Stimulated activated CD8-positive, alpha-beta memory T cell treated with anti-CD3 and anti-CD28 coated beads, Interleukin-2, amount 100 ng/mL, for 1 hour (primary cell): ENCODE measurements around the gene C1GALT1C1L.
A peak's percentile ranks its signal among the peaks of the same experiment; 100 is the strongest.
"Not testable (repeated sequence)": the region's sequence is repeated elsewhere in the genome, so short reads cannot be mapped to it uniquely, and the experiment has no call there.

ENCODE experiments used
- DNase-seq, 2 donors: peaks; one replicate each; pipeline ENCODE4 v3.0.0-alpha.2; 2020; ENCODE audit warnings: low read depth in 2 of 2

The C1GALT1C1L gene

GRCh38 chr2:43653506-43653905 lies 22.7 kb downstream of the C1GALT1C1L start:
- no peak for DNase-seq

- DNase-seq: no peak
Measured at GRCh38 chr2:43648994-43649701, 27.1 kb downstream of the C1GALT1C1L start.

- DNase-seq: no peak
Measured at GRCh38 chr2:43643680-43644079, 32.5 kb downstream of the C1GALT1C1L start.

GRCh38 chr2:43642363-43642762 lies 33.9 kb downstream of the C1GALT1C1L start:
- no peak for DNase-seq

- peak; percentile 74 to 79 for DNase-seq
Measured at GRCh38 chr2:43637030-43637803, 39.0 kb downstream of the C1GALT1C1L start, which contains the start of gene PLEKHH2. Gene PLEKHH2 (plus strand): TSS chr2:43637260. CDS start chr2:43644674, 7,414 bp downstream.

- DNase-seq: no peak
Measured at GRCh38 chr2:43636621-43637020, 39.6 kb downstream of the C1GALT1C1L start.

- not testable (repeated sequence) for DNase-seq
Measured at GRCh38 chr2:43636153-43636552, 40.1 kb downstream of the C1GALT1C1L start.

- DNase-seq: no peak
Measured at GRCh38 chr2:43634604-43635306, 41.5 kb downstream of the C1GALT1C1L start.

- no peak for DNase-seq
Measured at GRCh38 chr2:43631618-43632317, 44.5 kb downstream of the C1GALT1C1L start.
